Activated CD8-positive, alpha-beta memory T cell treated with anti-CD3 and anti-CD28 coated beads, Interleukin-2, amount 50 U/mL, for 24 hours (primary cell): ENCODE results near the gene RHOT2.
A peak's percentile ranks its signal among the peaks of the same experiment; 100 is the strongest.
"Not testable (repeated sequence)": the region's sequence is repeated elsewhere in the genome, so short reads cannot be mapped to it uniquely, and the experiment has no call there.

Experiments
- DNase-seq: peaks from one replicate; pipeline ENCODE4 v3.0.0-alpha.2; 2020; ENCODE audit errors: extremely low read depth

Gene RHOT2

DNA sequence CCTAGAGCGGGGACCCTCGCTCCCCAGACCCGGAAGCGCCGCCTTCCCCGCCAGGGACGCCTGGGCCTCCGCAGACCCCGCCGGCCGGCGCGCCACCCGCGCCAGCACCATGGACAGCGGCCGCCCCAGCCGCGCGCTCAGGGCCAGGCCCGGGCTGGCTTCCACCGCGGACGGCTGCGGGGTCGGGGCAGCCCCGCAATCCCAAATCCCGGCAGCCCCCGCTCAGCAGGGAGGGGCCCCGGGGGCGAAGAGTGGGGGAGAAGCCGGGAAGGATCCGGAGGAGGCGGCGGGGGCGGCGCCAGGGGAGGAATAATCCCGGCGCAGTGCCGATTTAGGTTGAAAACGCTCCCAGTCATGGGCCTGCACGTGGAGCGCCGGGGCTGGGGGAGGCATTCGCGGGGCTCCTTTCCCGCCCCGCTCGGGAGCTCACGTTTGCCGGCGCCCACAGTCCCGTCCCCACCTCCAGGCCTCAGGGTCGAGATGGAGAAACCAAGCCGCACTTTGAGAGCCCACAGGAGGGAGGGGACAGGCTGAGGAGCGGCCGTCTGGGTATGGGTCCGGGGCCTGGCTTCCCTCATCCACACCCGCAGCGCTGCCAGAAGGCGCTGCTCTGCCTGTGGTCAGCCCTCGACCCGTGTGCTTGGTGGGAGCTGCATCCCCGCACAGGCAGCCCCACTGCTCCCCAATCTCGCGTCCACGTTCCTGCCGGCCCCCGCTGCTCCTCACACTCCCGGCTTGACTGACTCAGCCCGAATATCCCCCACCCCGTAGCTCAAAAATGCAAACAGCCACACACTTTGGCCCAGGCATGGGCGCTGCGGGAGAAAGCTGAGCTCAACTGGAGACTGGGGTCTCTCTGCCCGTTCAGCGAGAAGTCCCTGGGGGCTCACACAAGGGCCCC is 33.0 kb downstream of the RHOT2 start:
- DNase-seq, result no peak

GRCh38 chr16:702341-702740 is 34.4 kb downstream of the RHOT2 start:
- no peak for DNase-seq

GRCh38 chr16:703406-703805 is 35.5 kb downstream of the RHOT2 start:
- no peak for DNase-seq

- no peak for DNase-seq
Observed at GRCh38 chr16:704047-704446, 36.1 kb downstream of the RHOT2 start.

DNA sequence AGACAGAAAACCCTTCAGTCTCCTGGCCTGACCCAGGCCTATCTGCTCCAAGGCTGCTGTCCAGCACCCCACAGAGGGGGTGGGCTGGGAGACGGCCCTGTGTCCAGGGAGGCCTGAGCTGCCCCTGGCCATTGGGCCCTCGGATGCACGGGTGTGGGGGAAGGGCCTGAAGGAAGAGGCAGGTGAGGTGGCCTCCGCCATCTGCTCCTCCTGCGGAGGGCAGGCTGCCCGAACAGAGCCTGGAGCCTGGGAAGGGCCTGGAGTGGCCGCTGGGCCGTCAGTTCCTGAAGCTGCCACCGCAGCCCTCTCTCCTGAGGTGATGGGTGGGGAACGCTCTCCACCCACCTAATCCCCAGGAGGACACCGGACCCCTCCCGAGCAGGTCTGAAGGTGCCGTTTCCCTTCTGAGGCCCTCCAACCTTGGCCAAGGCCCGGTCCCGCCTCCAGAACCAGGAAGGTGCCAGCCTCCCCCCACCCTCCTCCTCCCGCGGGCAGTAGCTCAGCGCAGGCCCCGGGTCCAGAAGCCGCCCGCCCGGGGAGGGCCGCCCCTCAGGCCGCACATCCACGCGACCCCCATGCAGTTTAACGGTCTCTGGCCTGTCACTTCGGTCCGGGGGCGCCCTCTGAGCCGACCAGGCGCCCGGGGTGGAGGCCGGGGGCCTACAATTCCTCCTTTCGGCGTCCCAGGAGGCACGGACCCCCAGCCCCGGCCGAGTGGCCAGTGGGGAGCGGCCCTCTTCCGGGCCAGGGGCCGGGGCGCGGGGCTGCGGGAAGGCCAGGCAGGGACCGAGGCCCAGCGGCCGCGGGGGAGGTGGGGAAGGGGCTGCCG is 36.8 kb downstream of the RHOT2 start:
- DNase-seq, result no peak

DNA sequence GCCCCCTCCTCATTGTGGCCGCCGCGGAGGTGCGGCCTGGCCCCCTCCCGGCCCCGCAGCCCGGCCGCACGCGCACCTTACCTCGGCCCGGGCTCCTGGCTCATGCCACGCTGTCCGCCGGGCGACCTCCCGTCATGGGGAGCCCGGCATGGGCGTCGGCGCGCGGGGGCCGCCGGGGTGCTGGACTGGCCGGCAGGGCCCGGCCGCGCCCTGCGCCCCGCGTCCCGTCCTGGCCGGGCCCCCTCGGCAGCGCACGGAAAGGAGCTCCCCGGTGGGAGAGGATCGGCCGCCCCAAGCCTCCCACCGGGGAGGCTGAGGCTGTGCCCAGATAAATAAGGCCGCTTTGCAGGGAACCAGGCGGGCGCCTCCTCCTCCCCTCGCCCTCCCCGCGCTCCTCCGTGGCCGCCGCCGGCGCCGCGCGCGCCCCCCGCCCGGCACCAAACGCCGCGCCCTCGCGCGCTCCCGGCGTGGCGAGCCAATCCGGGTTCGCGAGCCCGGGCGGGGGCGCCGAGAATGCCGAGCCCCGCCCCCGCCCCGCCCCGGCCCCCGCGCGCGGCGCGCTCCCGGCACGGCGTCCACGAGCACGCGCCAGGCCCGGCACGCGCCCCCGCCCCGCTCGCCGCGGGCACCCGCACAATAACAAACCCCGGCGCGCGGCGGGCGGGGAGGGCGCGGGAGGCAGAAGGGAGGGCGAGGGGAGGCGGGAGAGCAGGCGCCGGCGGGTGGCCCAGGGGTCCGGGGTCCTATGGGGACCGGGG is 37.7 kb downstream of the RHOT2 start, which contains the start of gene FBXL16:
Gene FBXL16 (minus strand): TSS at position 371 of the 758 bp plus-strand sequence. CDS start 8,396 bp downstream, outside the sequence.
- no peak for DNase-seq

GRCh38 chr16:706189-707061 is 38.5 kb downstream of the RHOT2 start:
- no peak for DNase-seq

- DNase-seq, result no peak
Observed at GRCh38 chr16:707062-707538, 39.2 kb downstream of the RHOT2 start.

GRCh38 chr16:708019-708418 is 40.1 kb downstream of the RHOT2 start:
- no peak for DNase-seq

DNA sequence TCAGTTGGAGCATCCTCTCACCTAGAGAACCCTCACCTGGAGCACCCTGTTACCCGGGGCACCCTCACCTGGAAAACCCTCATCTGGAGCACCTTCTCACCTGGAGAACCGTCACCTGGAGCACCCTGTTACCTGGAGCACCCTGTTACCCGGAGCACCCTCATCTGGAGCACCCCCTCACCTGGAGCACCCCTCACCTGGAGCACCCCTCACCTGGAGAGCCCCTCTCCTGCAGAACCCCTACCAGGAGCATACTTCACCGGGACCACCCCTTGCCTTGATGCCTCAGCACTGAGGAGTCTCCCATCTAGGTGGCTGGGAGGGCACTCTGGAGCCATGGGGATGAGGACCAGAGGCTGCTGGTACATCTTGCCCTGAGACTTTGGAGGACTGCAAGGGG is 41.0 kb downstream of the RHOT2 start:
- DNase-seq, result no peak

GRCh38 chr16:709566-710499 is 41.9 kb downstream of the RHOT2 start:
- no peak for DNase-seq

- DNase-seq, result no peak
Observed at GRCh38 chr16:710500-711075, 42.7 kb downstream of the RHOT2 start.

DNA sequence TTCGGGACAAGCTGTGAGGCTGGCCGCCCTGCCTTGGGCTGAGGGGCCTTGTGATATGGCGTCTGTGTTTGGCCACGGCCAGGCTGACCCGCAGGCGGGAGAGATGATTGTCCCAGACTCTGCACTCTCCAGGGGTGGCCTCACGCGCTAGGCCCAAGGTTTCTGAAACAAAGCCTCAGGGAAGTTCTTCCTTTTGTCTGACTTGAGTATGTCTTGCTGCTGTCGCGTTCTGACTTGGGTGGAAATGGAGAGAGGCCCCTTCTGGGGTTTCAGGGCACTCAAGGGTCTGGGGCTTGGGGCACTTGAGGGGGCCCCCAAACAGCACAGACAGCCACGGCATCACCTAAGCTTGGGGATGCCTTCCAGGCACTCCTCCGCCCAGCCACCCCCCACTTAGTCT is 43.2 kb downstream of the RHOT2 start:
- DNase-seq, result no peak

DNA sequence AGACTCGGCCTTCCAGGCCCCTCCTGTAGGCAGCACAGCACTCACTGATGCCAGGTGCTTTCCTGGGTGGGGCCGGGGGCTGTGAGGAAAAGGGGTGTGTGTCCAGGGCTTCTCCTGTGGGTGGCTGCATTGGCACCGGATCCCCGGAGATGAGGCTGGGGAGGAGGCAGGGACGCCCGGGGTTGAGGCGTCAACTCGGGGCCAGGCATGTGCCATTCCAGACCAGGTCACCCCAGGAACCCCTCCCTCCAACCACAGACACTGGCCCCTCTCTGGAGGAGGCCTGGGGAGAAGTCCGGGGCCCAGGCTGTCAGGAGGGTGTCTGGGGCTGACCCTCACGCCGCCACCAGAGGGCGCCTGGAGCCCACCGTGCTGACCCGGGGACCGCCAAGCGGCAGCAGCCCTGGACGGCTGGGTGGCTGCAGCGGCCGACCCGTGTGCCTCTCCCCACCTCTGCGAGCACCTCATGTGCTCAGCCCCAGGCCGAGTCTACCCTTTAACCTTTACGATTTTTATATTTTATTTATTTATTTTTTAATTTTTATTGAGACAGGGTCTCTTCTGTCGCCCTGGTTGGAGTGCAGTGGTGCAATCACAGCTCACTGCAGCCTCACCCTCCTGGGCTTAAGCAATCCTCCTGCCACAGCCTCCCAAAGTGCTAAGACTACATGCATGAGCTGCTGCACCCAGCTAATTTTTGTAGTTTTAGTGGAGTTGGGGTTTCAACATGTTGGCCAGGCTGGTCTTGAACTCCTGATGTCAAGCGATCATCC is 43.8 kb downstream of the RHOT2 start:
- DNase-seq, result peak; percentile 33

- not testable (repeated sequence) for DNase-seq
Observed at GRCh38 chr16:712740-713250, 44.9 kb downstream of the RHOT2 start.

- no peak for DNase-seq
Observed at GRCh38 chr16:714079-714478, 46.1 kb downstream of the RHOT2 start.

DNA sequence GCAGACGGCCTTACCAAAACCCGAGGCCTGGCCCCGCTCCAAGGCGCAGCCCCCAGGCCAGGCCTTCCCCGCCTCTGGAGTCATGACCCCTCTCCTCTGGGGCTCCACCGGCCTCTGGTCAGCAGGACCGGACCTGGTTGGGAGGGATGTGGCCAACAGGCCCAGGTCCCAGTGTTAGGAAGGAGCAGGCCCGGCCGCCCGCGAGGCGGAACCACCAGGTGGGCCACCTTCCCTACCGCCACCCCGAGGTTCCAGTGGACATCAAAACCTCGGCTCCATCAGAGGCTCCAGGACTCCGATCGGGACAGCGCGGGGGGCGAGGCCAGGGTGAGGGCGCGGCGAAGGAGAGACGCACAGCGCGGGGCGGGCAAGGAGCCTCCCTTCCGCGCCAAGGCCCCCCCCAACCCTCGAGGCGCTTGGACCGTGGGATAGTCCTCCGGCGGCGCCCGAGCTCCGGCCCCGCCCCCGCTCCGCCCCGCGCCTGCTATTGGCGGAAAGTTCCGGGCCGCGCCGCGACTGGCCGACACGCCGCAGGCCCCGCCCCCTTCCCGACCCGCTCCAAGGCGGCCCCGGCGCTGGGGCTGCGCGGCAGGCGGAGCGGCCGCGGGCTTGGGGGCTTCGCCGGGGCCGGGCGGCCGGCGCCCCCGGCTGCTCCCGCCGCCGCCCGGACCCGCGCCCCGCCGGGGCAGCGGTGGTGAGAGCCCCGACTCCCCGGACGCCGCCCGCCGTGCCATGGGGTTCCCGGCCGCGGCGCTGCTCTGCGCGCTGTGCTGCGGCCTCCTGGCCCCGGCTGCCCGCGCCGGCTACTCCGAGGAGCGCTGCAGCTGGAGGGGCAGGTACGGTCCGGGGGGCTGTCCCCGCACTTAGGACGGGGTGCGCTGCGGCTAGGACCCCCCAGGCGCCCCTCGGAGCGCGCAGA is 46.9 kb downstream of the RHOT2 start, which contains the start of gene METRN:
Gene METRN (plus strand): TSS at position 561 of the 919 bp plus-strand sequence. CDS start 172 bp downstream, at position 733.
- DNase-seq, result peak; percentile 54
